ENCODE results near the gene ABTB2.

ABTB2 gene

GRCh38 chr11:34284811-34285481 is 72.9 kb downstream of the ABTB2 start:
- no peak for DNase-seq (ENCODE audit: low spot score)

GRCh38 chr11:34284156-34284555 is 73.7 kb downstream of the ABTB2 start:
- no peak for DNase-seq (ENCODE audit: low spot score)

GRCh38 chr11:34280945-34281872 is 76.6 kb downstream of the ABTB2 start:
- no peak for DNase-seq (ENCODE audit: low spot score)

GRCh38 chr11:34278693-34279297 is 79.0 kb downstream of the ABTB2 start:
- no peak for DNase-seq (ENCODE audit: low spot score)

- no peak for DNase-seq (ENCODE audit: low spot score)
Measured at GRCh38 chr11:34278175-34278574, 79.6 kb downstream of the ABTB2 start.

GRCh38 chr11:34277171-34277570 is 80.6 kb downstream of the ABTB2 start:
- no peak for DNase-seq (ENCODE audit: low spot score)

GRCh38 chr11:34276352-34276864 is 81.4 kb downstream of the ABTB2 start:
- no peak for DNase-seq (ENCODE audit: low spot score)

- no peak for DNase-seq (ENCODE audit: low spot score)
Measured at GRCh38 chr11:34275486-34275885, 82.3 kb downstream of the ABTB2 start.

GRCh38 chr11:34274712-34275398 is 83.0 kb downstream of the ABTB2 start:
- DNase-seq (ENCODE audit: low spot score): no peak

- no peak for DNase-seq (ENCODE audit: low spot score)
Measured at GRCh38 chr11:34273099-34273498, 84.7 kb downstream of the ABTB2 start.

- DNase-seq (ENCODE audit: low spot score): no peak
Measured at GRCh38 chr11:34271727-34272126, 86.1 kb downstream of the ABTB2 start.

- DNase-seq (ENCODE audit: low spot score): no peak
Measured at GRCh38 chr11:34270711-34271110, 87.1 kb downstream of the ABTB2 start.

GRCh38 chr11:34269694-34270245 is 88.0 kb downstream of the ABTB2 start:
- DNase-seq (ENCODE audit: low spot score): no peak

GRCh38 chr11:34268906-34269430 is 88.8 kb downstream of the ABTB2 start:
- no peak for DNase-seq (ENCODE audit: low spot score)

GRCh38 chr11:34267417-34267816 is 90.4 kb downstream of the ABTB2 start:
- no peak for DNase-seq (ENCODE audit: low spot score)

GRCh38 chr11:34267013-34267412 is 90.8 kb downstream of the ABTB2 start:
- no peak for DNase-seq (ENCODE audit: low spot score)

- DNase-seq (ENCODE audit: low spot score): no peak
Measured at GRCh38 chr11:34266090-34266912, 91.5 kb downstream of the ABTB2 start.

- no peak for DNase-seq (ENCODE audit: low spot score)
Measured at GRCh38 chr11:34264303-34265110, 93.3 kb downstream of the ABTB2 start.

GRCh38 chr11:34263441-34264091 is 94.2 kb downstream of the ABTB2 start:
- no peak for DNase-seq (ENCODE audit: low spot score)

Measured in hematopoietic multipotent progenitor cell treated with erythropoietin and hydrocortisone succinate and interleukin-3 and kit ligand, for 17 days (in vitro differentiated cells).